Cardiac muscle cell (in vitro differentiated cells and primary cell): ENCODE results near the gene SLC25A22. TPM values are rescaled to one million over a fixed set of nuclear protein-coding genes. Genes with fewer than 3 reads are reported as not detected.

ENCODE experiments used
- DNase-seq, 2 donors: peaks; one replicate each; pipeline versions ENCODE4 v3.0.0 to v3.0.0-alpha.2; 2010 to 2017; ENCODE audit warnings: low read depth in 1 of 2, low spot score in 1 of 2
- H3K27ac ChIP-seq: fragments of 200-600 bp; sonication (generic); 2 replicates; pipeline ENCODE4 v1.5.1; 2016
- H3K27me3 ChIP-seq: fragments of 200-600 bp; sonication (generic); 2 replicates; pipeline ENCODE4 v1.6.0; 2016; ENCODE audit warnings: control low read depth
- H3K36me3 ChIP-seq: fragments of 200-600 bp; sonication (generic); 2 replicates; pipeline ENCODE4 v1.5.1; 2016; ENCODE audit warnings: control low read depth
- H3K4me1 ChIP-seq: fragments of 200-600 bp; sonication (generic); 2 replicates; pipeline ENCODE4 v1.8.1; 2017; ENCODE audit warnings: low read depth, mild to moderate bottlenecking, mixed run types
- H3K4me3 ChIP-seq: fragments of 200-600 bp; sonication (generic); 2 replicates; pipeline ENCODE4 v1.5.1; 2016; ENCODE audit warnings: mild to moderate bottlenecking
- H3K9me3 ChIP-seq: fragments of 200-600 bp; sonication (generic); 2 replicates; pipeline ENCODE4 v1.5.1; 2017; ENCODE audit warnings: low read depth, mild to moderate bottlenecking, control low read depth
- polyA plus RNA-seq: library from polyadenylated mRNA; unstranded; fragments of >200 nt; fragmentation: Nextera tagmentation; extraction: Ambion mirVana; gene quantifications from 2 replicates; pipeline ENCODE4 v1.2.1, GENCODE V29; 2016
- total RNA-seq: library from RNA; depleted of rRNA; stranded (reverse); fragments of >200 nt; gene quantifications from 2 replicates; pipeline ENCODE4 v1.2.3, GENCODE V29; 2016
- TF ChIP-seq, protein P1 (sequence below): IDR thresholded peaks from 2 replicates; pipeline ENCODE4 v1.5.1; 2012; ENCODE audit warnings: low read depth, mild to moderate bottlenecking, low read length

SLC25A22 gene
- total and polyA plus RNA-seq, 2 experiments from 2014 or later: 17.6 to 21.2 TPM

- peaks cover 33% of the 10 kb centered on the region for H3K36me3 ChIP-seq
- no peak overlapping the region for H3K27ac ChIP-seq
- peaks cover 17% of the 10 kb centered on the region for H3K4me1 ChIP-seq
Observed at GRCh38 chr11:839280-839623, 41.2 kb upstream of the SLC25A22 start.

GRCh38 chr11:838441-839279 is 40.6 kb upstream of the SLC25A22 start:
- peaks cover 33% of the 10 kb centered on the region for H3K36me3 ChIP-seq
- TF ChIP-seq, protein P1, sequence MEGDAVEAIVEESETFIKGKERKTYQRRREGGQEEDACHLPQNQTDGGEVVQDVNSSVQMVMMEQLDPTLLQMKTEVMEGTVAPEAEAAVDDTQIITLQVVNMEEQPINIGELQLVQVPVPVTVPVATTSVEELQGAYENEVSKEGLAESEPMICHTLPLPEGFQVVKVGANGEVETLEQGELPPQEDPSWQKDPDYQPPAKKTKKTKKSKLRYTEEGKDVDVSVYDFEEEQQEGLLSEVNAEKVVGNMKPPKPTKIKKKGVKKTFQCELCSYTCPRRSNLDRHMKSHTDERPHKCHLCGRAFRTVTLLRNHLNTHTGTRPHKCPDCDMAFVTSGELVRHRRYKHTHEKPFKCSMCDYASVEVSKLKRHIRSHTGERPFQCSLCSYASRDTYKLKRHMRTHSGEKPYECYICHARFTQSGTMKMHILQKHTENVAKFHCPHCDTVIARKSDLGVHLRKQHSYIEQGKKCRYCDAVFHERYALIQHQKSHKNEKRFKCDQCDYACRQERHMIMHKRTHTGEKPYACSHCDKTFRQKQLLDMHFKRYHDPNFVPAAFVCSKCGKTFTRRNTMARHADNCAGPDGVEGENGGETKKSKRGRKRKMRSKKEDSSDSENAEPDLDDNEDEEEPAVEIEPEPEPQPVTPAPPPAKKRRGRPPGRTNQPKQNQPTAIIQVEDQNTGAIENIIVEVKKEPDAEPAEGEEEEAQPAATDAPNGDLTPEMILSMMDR: peak; percentile 28
- H3K4me3 ChIP-seq: no peak overlapping the region
- H3K4me1 ChIP-seq: peaks cover 15% of the 10 kb centered on the region
- H3K9me3 ChIP-seq: no peaks in the 10 kb centered on the region
- DNase-seq: peak in 1 of 2 donors; percentile 46
- peak overlapping the region; percentile 54 for H3K27ac ChIP-seq
- no peaks in the 10 kb centered on the region for H3K27me3 ChIP-seq

More at GRCh38 chr11:839280-839623, 41.2 kb upstream of the SLC25A22 start:
- DNase-seq: no peak
- no peaks in the 10 kb centered on the region for H3K27me3 ChIP-seq
- H3K4me3 ChIP-seq: no peak overlapping the region
- H3K9me3 ChIP-seq: no peaks in the 10 kb centered on the region
- TF ChIP-seq, protein P1: no peak

GRCh38 chr11:837990-838307 is 39.9 kb upstream of the SLC25A22 start:
- H3K27ac ChIP-seq: no peak overlapping the region
- peaks cover 13% of the 10 kb centered on the region for H3K4me1 ChIP-seq
- TF ChIP-seq, protein P1: no peak
- H3K9me3 ChIP-seq: no peaks in the 10 kb centered on the region
- no peaks in the 10 kb centered on the region for H3K27me3 ChIP-seq
- no peak for DNase-seq
- no peak overlapping the region for H3K4me3 ChIP-seq
- peaks cover 33% of the 10 kb centered on the region for H3K36me3 ChIP-seq

DNA sequence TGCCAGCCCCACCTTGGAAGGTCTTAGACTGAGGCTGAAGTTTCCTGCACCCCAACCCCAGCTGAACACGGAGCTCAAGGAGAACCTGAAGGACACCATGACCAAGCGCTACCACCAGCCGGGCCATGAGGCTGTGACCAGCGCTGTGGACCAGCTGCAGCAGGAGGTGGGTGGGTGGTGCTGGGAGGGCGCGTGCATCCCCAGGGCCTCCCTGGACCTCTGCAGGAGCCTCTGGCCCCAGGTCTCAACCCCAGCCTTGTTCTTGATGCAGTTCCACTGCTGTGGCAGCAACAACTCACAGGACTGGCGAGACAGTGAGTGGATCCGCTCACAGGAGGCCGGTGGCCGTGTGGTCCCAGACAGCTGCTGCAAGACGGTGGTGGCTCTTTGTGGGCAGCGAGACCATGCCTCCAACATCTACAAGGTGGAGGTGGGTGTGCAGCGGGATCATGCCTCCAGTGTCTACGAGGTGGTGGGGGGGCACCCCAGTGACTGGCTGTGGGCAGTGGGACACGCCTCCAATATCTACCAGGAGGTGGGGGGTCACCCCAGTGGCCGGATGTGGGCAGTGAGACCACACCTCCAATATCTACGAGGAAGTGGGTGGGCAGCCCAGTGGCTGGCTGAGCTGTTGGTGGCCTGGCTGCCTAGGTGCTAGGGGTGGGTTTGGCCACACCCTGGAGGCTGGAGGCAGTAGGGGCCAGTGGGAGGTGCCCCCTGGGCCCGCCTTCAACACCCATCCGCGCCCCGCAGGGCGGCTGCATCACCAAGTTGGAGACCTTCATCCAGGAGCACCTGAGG is 39.3 kb upstream of the SLC25A22 start:
- Histone ChIP-seq H3K9me3 (no peaks in the 10 kb centered on the region), H3K4me1 (peaks cover 13% of the 10 kb centered on the region), H3K27me3 (no peaks in the 10 kb centered on the region), H3K36me3 (peaks cover 33% of the 10 kb centered on the region), H3K4me3 (no peak overlapping the region), H3K27ac (no peak overlapping the region)
- TF ChIP-seq, protein P1: no peak
- DNase-seq: no peak

- H3K27me3 ChIP-seq: peaks cover under 1% of the 10 kb centered on the region
- no peak overlapping the region for H3K4me3 ChIP-seq
- no peak for DNase-seq
- TF ChIP-seq, protein P1: no peak
- H3K4me1 ChIP-seq: peaks cover 12% of the 10 kb centered on the region
- no peaks in the 10 kb centered on the region for H3K9me3 ChIP-seq
- no peak overlapping the region for H3K27ac ChIP-seq
- peaks cover 33% of the 10 kb centered on the region for H3K36me3 ChIP-seq
Observed at GRCh38 chr11:836700-837099, 38.6 kb upstream of the SLC25A22 start.
